GM12878 (cell line): Measurements from ENCODE around the gene FAM120AOS. TPM values are rescaled to one million over a fixed set of nuclear protein-coding genes. Genes with fewer than 3 reads are reported as not detected.

Experiments
- ATAC-seq: fragments of 200-7000 bp; cut with Tn5 transposase; 3 replicates; pipeline ENCODE4 v1.9.1; 2020; ENCODE audit warnings: mild to moderate bottlenecking, moderate library complexity
- BruUV-seq: library from RNA; stranded (reverse); fragments of 400-500 nt; replicated peaks from 2 replicates; lab custom pipeline; 2021; lab: Mats Ljungman, UMichigan
- CTCF ChIA-PET: fragments of 300-600 bp; sonication (Branson Sonifier 250); formaldehyde crosslinking; extraction: SDS; loops from one replicate; lab custom pipeline; 2021; ENCODE audit warnings: inconsistent platforms; lab: Yijun Ruan, JAX
- POLR2A ChIA-PET: fragments of 350-600 bp; formaldehyde crosslinking; extraction: SDS; loops from one replicate; lab custom pipeline; 2021; ENCODE audit warnings: inconsistent platforms; lab: Charles Lee
- RAD21 ChIA-PET: fragments of 300-600 bp; sonication (Branson Sonifier 250); formaldehyde crosslinking; loops from one replicate; lab custom pipeline; 2023; ENCODE audit warnings: antibody characterized with exemption; ENCODE audit not compliant: unreplicated experiment; lab: Charles Lee
- SMC1A ChIA-PET: fragments of 300-600 bp; sonication (Branson Sonifier 250); formaldehyde crosslinking; loops from one replicate; lab custom pipeline; 2023; ENCODE audit not compliant: unreplicated experiment, uncharacterized antibody; lab: Charles Lee
- DNase-seq: peaks from one replicate; pipeline ENCODE4 v3.0.0-alpha.2; 2011; ENCODE audit warnings: low read depth, low spot score
- FAIRE-seq: peaks from 3 replicates; lab custom pipeline; 2011; peaks lifted over from hg19 to GRCh38; lab: Jason Lieb, UNC
- H2AFZ ChIP-seq: 2 replicates; pipeline ENCODE4 v1.6.0; 2011; ENCODE audit warnings: low read depth, low read length, control low read depth; ENCODE audit not compliant: control insufficient read depth
- H3K27ac ChIP-seq: 2 replicates; pipeline ENCODE4 v1.5.1; 2011; ENCODE audit warnings: control low read depth; ENCODE audit not compliant: control insufficient read depth, insufficient read depth
- H3K27me3 ChIP-seq, 2 experiments: replicated peaks in 1 of 2; 2 replicates each; pipeline versions ENCODE4 v1.6.0 to v1.6.1; 2011; ENCODE audit warnings: low read length in 1 of 2; ENCODE audit not compliant: control insufficient read depth in 2 of 2, insufficient read depth in 2 of 2
- H3K36me3 ChIP-seq, 2 experiments: 2 replicates each; pipeline ENCODE4 v1.5.1; 2011; ENCODE audit warnings: low read length in 1 of 2; ENCODE audit not compliant: control insufficient read depth in 2 of 2, insufficient read depth in 2 of 2
- H3K4me1 ChIP-seq: 2 replicates; pipeline ENCODE4 v1.6.1; 2011; ENCODE audit warnings: mild to moderate bottlenecking, low read length, moderate library complexity, mixed read lengths; ENCODE audit not compliant: control insufficient read depth, insufficient read depth
- H3K4me2 ChIP-seq: 2 replicates; pipeline ENCODE4 v1.6.0; 2011; ENCODE audit warnings: control low read depth; ENCODE audit not compliant: control insufficient read depth, insufficient read depth
- H3K4me3 ChIP-seq: fragments of 200-600 bp; sonication (generic); 2 replicates; pipeline ENCODE4 v1.5.1; 2016
- H3K79me2 ChIP-seq: 2 replicates; pipeline ENCODE4 v1.6.0; 2011; ENCODE audit warnings: low read length; ENCODE audit not compliant: control insufficient read depth, insufficient read depth
- H3K9ac ChIP-seq: 2 replicates; pipeline ENCODE4 v1.8.0; 2011; ENCODE audit warnings: low read length, control low read depth, mixed read lengths; ENCODE audit not compliant: control insufficient read depth, insufficient read depth
- H3K9me3 ChIP-seq: replicated peaks from 3 replicates; pipeline ENCODE4 v1.5.1; 2011; ENCODE audit warnings: mild to moderate bottlenecking, low read length; ENCODE audit not compliant: control insufficient read depth, insufficient read depth
- H4K20me1 ChIP-seq: 2 replicates; pipeline ENCODE4 v1.6.0; 2011; ENCODE audit not compliant: control insufficient read depth, insufficient read depth
- EP300 ChIP-seq, 2 experiments: fragments of 150-350 bp in 1 of 2; IDR thresholded peaks; 2 replicates each; pipeline ENCODE4 v1.6.1; 2011 to 2012; ENCODE audit warnings: low read depth in 2 of 2, low read length in 2 of 2, borderline replicate concordance in 1 of 2, improper control_type of control experiment in 1 of 2, inconsistent platforms in 1 of 2; ENCODE audit not compliant: control insufficient read depth in 1 of 2
- JUND ChIP-seq: IDR thresholded peaks from 2 replicates; pipeline ENCODE4 v1.6.1; 2012; ENCODE audit warnings: low read depth, mild to moderate bottlenecking, low read length, improper control_type of control experiment, moderate library complexity
- NRF1 ChIP-seq: conservative IDR thresholded peaks from 2 replicates; pipeline ENCODE4 v1.6.1; 2011; ENCODE audit warnings: mild to moderate bottlenecking, low read depth, low read length, improper control_type of control experiment
- SUPT20H ChIP-seq: IDR thresholded peaks from 2 replicates; pipeline ENCODE4 v1.6.1; 2011; ENCODE audit warnings: low read depth, mild to moderate bottlenecking, low read length, moderate library complexity, borderline replicate concordance; ENCODE audit not compliant: control insufficient read depth
- ZNF207 ChIP-seq: fragments of 450-650 bp; IDR thresholded peaks from 2 replicates; pipeline ENCODE4 v1.6.1; 2014; ENCODE audit warnings: antibody characterized with exemption, mild to moderate bottlenecking, borderline replicate concordance
- ZNF274 ChIP-seq: IDR thresholded peaks from one replicate; pipeline ENCODE4 v1.8.0; 2011; ENCODE audit not compliant: insufficient read length, insufficient read depth
- WGBS: methylation state at CpG from one replicate; pipeline ENCODE4 v1.1.6; 2016; ENCODE audit warnings: low lambda C conversion rate; ENCODE audit not compliant: insufficient replicate concordance, insufficient coverage; ENCODE audit errors: missing lambda C conversion rate; 5-methylcytosine and 5-hydroxymethylcytosine counted together
- in situ Hi-C: fragments of 300-500 bp; cut with MboI; formaldehyde crosslinking; loops from 9 replicates; pipeline ENCODE4 v1.14.3; 2018; ENCODE audit warnings: mixed read lengths
- intact Hi-C: fragments of 100-400 bp; cut with micrococcal nuclease; formaldehyde crosslinking; loops from one replicate; pipeline ENCODE4 v1.14.2; 2022; ENCODE audit not compliant: unreplicated experiment
- polyA plus RNA-seq, 11 experiments: library from polyadenylated mRNA; depleted of rRNA in 4 of 11; unstranded in 6 of 11; stranded (reverse) in 5 of 11; fragments of >200 nt; fragmentation: Nextera tagmentation in 4 of 11; fragmentation: Illumina TruSeq in 1 of 11; extraction: Ambion mirVana in 4 of 11; extraction: Trizol in 1 of 11; gene quantifications; 1 replicate in 1 of 11; 2 replicates in 10 of 11; pipeline versions ENCODE4 v1.2.1 to v1.2.3, GENCODE V29; 2011 to 2016; ENCODE audit warnings: inconsistent platforms in 2 of 11, missing spikeins in 2 of 11, low read depth in 1 of 11
- total RNA-seq, 4 experiments: library from RNA; depleted of rRNA in 3 of 4; stranded (reverse); fragments of >200 nt in 3 of 4; fragmentation: Illumina TruSeq in 1 of 4; extraction: Trizol in 1 of 4; gene quantifications; 2 replicates each; pipeline versions ENCODE4 v1.2.1 to v1.2.3, GENCODE V29; 2013 to 2021
- TF ChIP-seq, protein P1 (sequence below): IDR thresholded peaks from 2 replicates; pipeline ENCODE4 v1.6.1; 2011; ENCODE audit warnings: mild to moderate bottlenecking, low read depth, low read length, moderate library complexity; ENCODE audit not compliant: insufficient replicate concordance
- TF ChIP-seq, protein P2 (sequence below): fragments of 450-650 bp; formaldehyde crosslinking; IDR thresholded peaks from 2 replicates; pipeline ENCODE4 v1.5.0; 2022; ENCODE audit warnings: mild to moderate bottlenecking, missing genetic modification characterization
- TF ChIP-seq, protein P3 (sequence below): fragments of 450-650 bp; IDR thresholded peaks from 2 replicates; pipeline ENCODE4 v1.6.1; 2016; ENCODE audit warnings: mild to moderate bottlenecking

The FAM120AOS gene
- total and polyA plus RNA-seq, 10 of the 15 experiments (the other 5 are each of a cell fraction or from before 2014, with no cell fraction given), result 15.9 to 55.1 (median 34.6) TPM

DNA sequence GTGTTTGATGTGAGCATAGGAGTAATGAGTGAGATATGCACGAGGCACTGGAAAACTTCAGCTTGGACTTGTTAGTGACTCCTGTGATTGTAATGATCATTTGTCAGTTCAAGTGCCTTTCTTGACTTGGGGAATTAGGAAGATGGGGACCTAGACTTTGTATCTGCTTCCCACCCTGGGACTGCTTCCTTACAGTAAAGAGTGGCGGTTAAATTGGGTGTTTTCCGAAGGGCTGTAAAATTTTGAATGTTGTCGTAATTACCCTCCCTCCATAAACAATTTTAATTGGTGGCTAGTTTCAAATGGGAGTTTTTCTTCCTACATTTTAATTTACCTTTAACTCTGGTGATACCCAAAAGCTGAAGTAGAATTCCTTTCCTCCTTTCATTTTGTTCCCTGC is 23.5 kb upstream of the FAM120AOS start:
- POLR2A ChIA-PET, result interaction anchor here (1.7 kb wide), 1 partner anchor 23 kb away, joined by 10 read pairs; the partner anchor contains the start of gene FAM120AOS
- WGBS, result 99% methylated on average over 4 of the region's 4 CpGs
- intact Hi-C loops (no loop called here), in situ Hi-C loops (no loop called here)
- CTCF ChIA-PET, result interaction anchor here (0.8 to 1.9 kb wide), 4 partner anchors 10 to 23 kb away, joined by 3 to 5 read pairs (median 4); no protein-coding TSS in a partner anchor
- Histone ChIP-seq H3K9me3 (no peaks in the 10 kb centered on the region), H2AFZ (no peak overlapping the region), H3K79me2 (peaks cover 18% of the 10 kb centered on the region), H3K4me1 (0 out of 2 replicates have a peak, but pooled peaks cover 4% of the 10 kb centered on the region), H3K4me2 (no peak overlapping the region), H3K4me3 (no peak overlapping the region), H4K20me1 (no peaks in the 10 kb centered on the region), H3K27me3 (no peaks in the 10 kb centered on the region), H3K27ac (no peak overlapping the region), H3K36me3 (peaks cover 2 to 7% of the 10 kb centered on the region in 2 experiments; a peak in 2 of 4 replicates), H3K9ac (no peak overlapping the region)
- RAD21 ChIA-PET, result interaction anchor here (1.0 kb wide), 1 partner anchor 13 kb away, joined by 3 read pairs; no protein-coding TSS in a partner anchor
- SMC1A ChIA-PET, result interaction anchor here (0.6 to 3.0 kb wide), 7 partner anchors 9 to 23 kb away, joined by 3 to 14 read pairs (median 5); partner anchors contain the start of gene FAM120AOS
- TF ChIP-seq, protein P1, sequence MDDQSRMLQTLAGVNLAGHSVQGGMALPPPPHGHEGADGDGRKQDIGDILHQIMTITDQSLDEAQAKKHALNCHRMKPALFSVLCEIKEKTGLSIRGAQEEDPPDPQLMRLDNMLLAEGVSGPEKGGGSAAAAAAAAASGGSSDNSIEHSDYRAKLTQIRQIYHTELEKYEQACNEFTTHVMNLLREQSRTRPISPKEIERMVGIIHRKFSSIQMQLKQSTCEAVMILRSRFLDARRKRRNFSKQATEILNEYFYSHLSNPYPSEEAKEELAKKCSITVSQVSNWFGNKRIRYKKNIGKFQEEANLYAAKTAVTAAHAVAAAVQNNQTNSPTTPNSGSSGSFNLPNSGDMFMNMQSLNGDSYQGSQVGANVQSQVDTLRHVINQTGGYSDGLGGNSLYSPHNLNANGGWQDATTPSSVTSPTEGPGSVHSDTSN, result no peak
- no peak for TF ChIP-seq EP300 (IDR thresholded peaks at IDR 0.05; ENCODE audit: borderline replicate concordance in 1 of 2, control insufficient read depth in 1 of 2, low read depth in 2 of 2, low read length in 2 of 2)
- TF ChIP-seq NRF1, result no peak
- FAIRE-seq, result no peak
- no TSS peak for BruUV-seq
- no peak for ATAC-seq
- no peak for DNase-seq

DNA sequence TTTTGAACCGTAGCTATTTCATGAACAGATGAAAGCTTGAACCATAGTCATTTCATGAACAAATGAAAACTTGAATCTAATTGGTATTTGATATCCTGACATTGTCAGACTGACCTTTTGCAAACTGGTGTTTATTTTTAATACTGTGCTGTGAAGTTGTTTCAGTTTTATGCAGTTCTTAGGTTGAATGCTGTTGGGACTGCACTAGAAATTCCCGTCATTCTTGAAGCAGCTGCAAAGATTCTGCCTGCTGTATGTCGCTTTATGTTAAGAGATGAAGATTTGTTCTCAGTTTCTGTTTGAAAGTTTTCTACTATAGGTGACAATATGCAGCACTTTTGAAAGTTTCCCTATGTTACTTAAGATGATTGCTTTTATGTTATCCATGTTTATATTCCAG is 22.5 kb upstream of the FAM120AOS start:
- RAD21 ChIA-PET, result no interaction called here
- Histone ChIP-seq H3K9ac (no peak overlapping the region), H3K36me3 (peaks cover 4 to 11% of the 10 kb centered on the region in 2 experiments; a peak in 3 of 4 replicates), H2AFZ (no peak overlapping the region), H3K4me1 (0 out of 2 replicates have a peak, but pooled peaks cover 4% of the 10 kb centered on the region), H3K79me2 (peaks cover 24% of the 10 kb centered on the region), H3K27me3 (no peaks in the 10 kb centered on the region), H3K4me2 (no peak overlapping the region), H3K27ac (no peak overlapping the region), H4K20me1 (no peaks in the 10 kb centered on the region), H3K9me3 (no peaks in the 10 kb centered on the region), H3K4me3 (no peak overlapping the region)
- FAIRE-seq (peak; percentile 76), ATAC-seq (no peak), DNase-seq (no peak)
- in situ Hi-C loops, result no loop called here
- POLR2A ChIA-PET, result interaction anchor here (1.7 kb wide), 1 partner anchor 22 kb away, joined by 10 read pairs; the partner anchor contains the start of gene FAM120AOS
- SMC1A ChIA-PET, result interaction anchor here (1.1 to 3.0 kb wide), 5 partner anchors 8 to 22 kb away, joined by 5 to 14 read pairs (median 5); partner anchors contain the start of gene FAM120AOS
- CTCF ChIA-PET, result interaction anchor here (0.8 to 1.1 kb wide), 2 partner anchors 31 to 90 kb away, joined by 3 read pairs; no protein-coding TSS in a partner anchor
- 53% methylated on average over 3 of the region's 3 CpGs for WGBS
- intact Hi-C loops, result no loop called here
- no TSS peak for BruUV-seq
- TF ChIP-seq ZNF207 (no peak), SUPT20H (no peak), ZNF274 (no peak), JUND (no peak)
- TF ChIP-seq, protein P2, sequence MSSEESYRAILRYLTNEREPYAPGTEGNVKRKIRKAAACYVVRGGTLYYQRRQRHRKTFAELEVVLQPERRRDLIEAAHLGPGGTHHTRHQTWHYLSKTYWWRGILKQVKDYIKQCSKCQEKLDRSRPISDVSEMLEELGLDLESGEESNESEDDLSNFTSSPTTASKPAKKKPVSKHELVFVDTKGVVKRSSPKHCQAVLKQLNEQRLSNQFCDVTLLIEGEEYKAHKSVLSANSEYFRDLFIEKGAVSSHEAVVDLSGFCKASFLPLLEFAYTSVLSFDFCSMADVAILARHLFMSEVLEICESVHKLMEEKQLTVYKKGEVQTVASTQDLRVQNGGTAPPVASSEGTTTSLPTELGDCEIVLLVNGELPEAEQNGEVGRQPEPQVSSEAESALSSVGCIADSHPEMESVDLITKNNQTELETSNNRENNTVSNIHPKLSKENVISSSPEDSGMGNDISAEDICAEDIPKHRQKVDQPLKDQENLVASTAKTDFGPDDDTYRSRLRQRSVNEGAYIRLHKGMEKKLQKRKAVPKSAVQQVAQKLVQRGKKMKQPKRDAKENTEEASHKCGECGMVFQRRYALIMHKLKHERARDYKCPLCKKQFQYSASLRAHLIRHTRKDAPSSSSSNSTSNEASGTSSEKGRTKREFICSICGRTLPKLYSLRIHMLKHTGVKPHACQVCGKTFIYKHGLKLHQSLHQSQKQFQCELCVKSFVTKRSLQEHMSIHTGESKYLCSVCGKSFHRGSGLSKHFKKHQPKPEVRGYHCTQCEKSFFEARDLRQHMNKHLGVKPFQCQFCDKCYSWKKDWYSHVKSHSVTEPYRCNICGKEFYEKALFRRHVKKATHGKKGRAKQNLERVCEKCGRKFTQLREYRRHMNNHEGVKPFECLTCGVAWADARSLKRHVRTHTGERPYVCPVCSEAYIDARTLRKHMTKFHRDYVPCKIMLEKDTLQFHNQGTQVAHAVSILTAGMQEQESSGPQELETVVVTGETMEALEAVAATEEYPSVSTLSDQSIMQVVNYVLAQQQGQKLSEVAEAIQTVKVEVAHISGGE, result no peak
- TF ChIP-seq, protein P3, sequence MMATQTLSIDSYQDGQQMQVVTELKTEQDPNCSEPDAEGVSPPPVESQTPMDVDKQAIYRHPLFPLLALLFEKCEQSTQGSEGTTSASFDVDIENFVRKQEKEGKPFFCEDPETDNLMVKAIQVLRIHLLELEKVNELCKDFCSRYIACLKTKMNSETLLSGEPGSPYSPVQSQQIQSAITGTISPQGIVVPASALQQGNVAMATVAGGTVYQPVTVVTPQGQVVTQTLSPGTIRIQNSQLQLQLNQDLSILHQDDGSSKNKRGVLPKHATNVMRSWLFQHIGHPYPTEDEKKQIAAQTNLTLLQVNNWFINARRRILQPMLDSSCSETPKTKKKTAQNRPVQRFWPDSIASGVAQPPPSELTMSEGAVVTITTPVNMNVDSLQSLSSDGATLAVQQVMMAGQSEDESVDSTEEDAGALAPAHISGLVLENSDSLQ, result no peak
